Naive thymus-derived CD4-positive, alpha-beta T cell (primary cell): ENCODE data around the gene AFG3L2. TPM values are rescaled to one million over a fixed set of nuclear protein-coding genes. Genes with fewer than 3 reads are reported as not detected.

Source experiments
- polyA plus RNA-seq, 2 donors: library from polyadenylated mRNA; unstranded; fragments of 300-500 nt; fragmentation: Illumina TruSeq; gene quantifications; one replicate each; pipeline ENCODE4 v1.2.3, GENCODE V29; 2021
- total RNA-seq, 6 experiments: library from RNA in 5 of 6; stranded (reverse) in 5 of 6; gene quantifications; 1 replicate in 5 of 6; 2 replicates in 1 of 6; pipeline ENCODE4 v1.2.3 and lab custom pipeline; 2021 to 2026

AFG3L2 gene
- total and polyA plus RNA-seq, 7 experiments from 2014 or later: 26.3 to 42.3 (median 32.0) TPM

Other genes with a start within 250 kb of the AFG3L2 start
- not detected for gene CIDEA, start 122.9 kb downstream of the AFG3L2 start, total RNA-seq
- gene CIDEA, start 122.9 kb downstream of the AFG3L2 start, polyA plus RNA-seq: not detected
- 10 to 100 TPM in 2 of 5 experiments, 1 to 10 TPM in 2, under 1 TPM in 1; 0.70 to 16.5 (median 3.7) TPM for gene TUBB6, start 69.0 kb downstream of the AFG3L2 start, total RNA-seq
- gene TUBB6, start 69.0 kb downstream of the AFG3L2 start, polyA plus RNA-seq: 1 to 10 TPM; 1.3 to 3.2 TPM
- gene PRELID3A, start 30.7 kb upstream of the AFG3L2 start, total RNA-seq: 1 to 10 TPM in 2 of 5 experiments, under 1 TPM in 3; 0.44 to 1.8 (median 0.92) TPM
- gene PRELID3A, start 30.7 kb upstream of the AFG3L2 start, polyA plus RNA-seq: not detected